ENCODE results near the gene DIO1.
"Not testable (repeated sequence)": the region's sequence is repeated elsewhere in the genome, so short reads cannot be mapped to it uniquely, and the experiment has no call there.

The DIO1 gene

GRCh38 chr1:53893999-53894636, at the start of gene DIO1:
Gene DIO1, plus strand, starts transcription at chr1:53894187. Its CDS starts 24 bp downstream, at chr1:53894211.
- peak; percentile 64 for DNase-seq

GRCh38 chr1:53847980-53848379, 46.0 kb upstream of the DIO1 start:
- DNase-seq = no peak

- DNase-seq = no peak
These were observed 43.8 kb upstream of the DIO1 start for GRCh38 chr1:53850082-53850673.

- peak; percentile 35 for DNase-seq
These were observed 42.3 kb upstream of the DIO1 start for GRCh38 chr1:53851571-53852285.

- DNase-seq = peak; percentile 88
These were observed 33.0 kb upstream of the DIO1 start for GRCh38 chr1:53860967-53861411.

- no peak for DNase-seq
These were observed 31.5 kb upstream of the DIO1 start for GRCh38 chr1:53862507-53862906.

GRCh38 chr1:53868565-53868964, 25.4 kb upstream of the DIO1 start:
- DNase-seq = no peak

- no peak for DNase-seq
These were observed 24.4 kb upstream of the DIO1 start for GRCh38 chr1:53869454-53870117.

GRCh38 chr1:53871221-53871620, 22.8 kb upstream of the DIO1 start:
- DNase-seq = no peak

GRCh38 chr1:53871773-53872484, 22.1 kb upstream of the DIO1 start:
- no peak for DNase-seq

- not testable (repeated sequence) for DNase-seq
These were observed 18.8 kb upstream of the DIO1 start for GRCh38 chr1:53875150-53875549.

- DNase-seq = peak; percentile 89
These were observed 15.4 kb upstream of the DIO1 start for GRCh38 chr1:53878492-53879105.

- not testable (repeated sequence) for DNase-seq
These were observed 12.1 kb upstream of the DIO1 start for GRCh38 chr1:53881853-53882252.

GRCh38 chr1:53883600-53883999, 10.4 kb upstream of the DIO1 start:
- not testable (repeated sequence) for DNase-seq

- DNase-seq = peak; percentile 65
These were observed 5.3 kb upstream of the DIO1 start for GRCh38 chr1:53888681-53889080.

GRCh38 chr1:53889304-53890298, 4.4 kb upstream of the DIO1 start, which contains the start of gene YIPF1:
Gene YIPF1, minus strand, starts transcription at chr1:53889797. Its CDS starts 860 bp downstream, at chr1:53888937.
- peak; percentile 98 for DNase-seq

- DNase-seq = peak; percentile 53
These were observed 3.5 kb upstream of the DIO1 start for GRCh38 chr1:53890522-53890941.

- DNase-seq = no peak
These were observed 3.0 kb upstream of the DIO1 start for GRCh38 chr1:53891018-53891417.

GRCh38 chr1:53891678-53892077, 2.3 kb upstream of the DIO1 start:
- DNase-seq = no peak

- DNase-seq = no peak
These were observed 1.1 kb upstream of the DIO1 start for GRCh38 chr1:53892911-53893310.

- DNase-seq = no peak
These were observed 657 bp downstream of the DIO1 start for GRCh38 chr1:53894644-53895043.

All from DMS53 (cell line).